Ishikawa (cell line): ENCODE data around the gene GANC.

Experiments
- CEBPB ChIP-seq: IDR thresholded peaks from 2 replicates; pipeline ENCODE4 v1.6.1; 2012
- CREB1 ChIP-seq: IDR thresholded peaks from 2 replicates; pipeline ENCODE4 v1.6.1; 2012; ENCODE audit warnings: low read depth
- EGR1 ChIP-seq: IDR thresholded peaks from 2 replicates; pipeline ENCODE4 v1.6.1; 2012
- EP300 ChIP-seq: IDR thresholded peaks from 2 replicates; pipeline ENCODE4 v1.6.1; 2012; ENCODE audit warnings: borderline replicate concordance
- FOXM1 ChIP-seq: IDR thresholded peaks from 2 replicates; pipeline ENCODE4 v1.6.1; 2012; ENCODE audit warnings: low read depth, borderline replicate concordance
- MAX ChIP-seq: IDR thresholded peaks from 2 replicates; pipeline ENCODE4 v1.6.1; 2012
- NFIC ChIP-seq: IDR thresholded peaks from 2 replicates; pipeline ENCODE4 v1.6.1; 2012
- RAD21 ChIP-seq: IDR thresholded peaks from 2 replicates; pipeline ENCODE4 v1.6.1; 2012; ENCODE audit warnings: low read depth
- REST ChIP-seq: IDR thresholded peaks from 2 replicates; pipeline ENCODE4 v1.6.1; 2012; ENCODE audit warnings: low read depth, mild to moderate bottlenecking
- TAF1 ChIP-seq: IDR thresholded peaks from 2 replicates; pipeline ENCODE4 v1.6.1; 2012; ENCODE audit warnings: low read depth, mild to moderate bottlenecking
- TCF12 ChIP-seq: IDR thresholded peaks from 2 replicates; pipeline ENCODE4 v1.6.1; 2012; ENCODE audit warnings: low read depth
- TEAD4 ChIP-seq: IDR thresholded peaks from 2 replicates; pipeline ENCODE4 v1.6.1; 2012
- USF1 ChIP-seq: IDR thresholded peaks from 2 replicates; pipeline ENCODE4 v1.6.1; 2012
- YY1 ChIP-seq: IDR thresholded peaks from 2 replicates; pipeline ENCODE4 v1.6.1; 2012; ENCODE audit warnings: low read depth
- ZBTB7A ChIP-seq: IDR thresholded peaks from 2 replicates; pipeline ENCODE4 v1.6.1; 2012; ENCODE audit warnings: low read depth

The GANC gene

GRCh38 chr15:42343596-42344232, 70.7 kb downstream of the GANC start:
- TF ChIP-seq CEBPB (no peak), USF1 (no peak), REST (no peak), TAF1 (no peak), YY1 (no peak), TEAD4 (no peak), ZBTB7A (no peak), MAX (no peak), RAD21 (no peak), EGR1 (no peak), EP300 (no peak), TCF12 (no peak), FOXM1 (no peak), CREB1 (no peak), NFIC (no peak)

- no peak for TF ChIP-seq CEBPB
- TF ChIP-seq TAF1: no peak
- no peak for TF ChIP-seq ZBTB7A
- TF ChIP-seq EGR1: no peak
- TF ChIP-seq TCF12: no peak
- TF ChIP-seq NFIC: no peak
- no peak for TF ChIP-seq RAD21
- no peak for TF ChIP-seq USF1
- TF ChIP-seq TEAD4: no peak
- TF ChIP-seq FOXM1: no peak
- TF ChIP-seq REST: no peak
- no peak for TF ChIP-seq CREB1
- TF ChIP-seq YY1: no peak
- TF ChIP-seq EP300: no peak
- TF ChIP-seq MAX: no peak
Measured at GRCh38 chr15:42344763-42345162, 71.8 kb downstream of the GANC start.

GRCh38 chr15:42345504-42345903, 72.5 kb downstream of the GANC start:
- TF ChIP-seq FOXM1: no peak
- TF ChIP-seq TAF1: no peak
- no peak for TF ChIP-seq YY1
- TF ChIP-seq REST: no peak
- TF ChIP-seq RAD21: no peak
- no peak for TF ChIP-seq USF1
- TF ChIP-seq TCF12: no peak
- no peak for TF ChIP-seq CREB1
- no peak for TF ChIP-seq EGR1
- no peak for TF ChIP-seq TEAD4
- TF ChIP-seq ZBTB7A: no peak
- TF ChIP-seq CEBPB: no peak
- TF ChIP-seq MAX: no peak
- TF ChIP-seq EP300: no peak
- TF ChIP-seq NFIC: no peak
